ENCODE data around the gene SPPL2C.

Gene SPPL2C

GRCh38 chr17:45833920-45834319, 10.8 kb upstream of the SPPL2C start:
- TF ChIP-seq CTCF (conservative IDR thresholded peaks at IDR 0.05) = no peak
- TF ChIP-seq ZFX (IDR thresholded peaks at IDR 0.05) = no peak
- no peak overlapping the region for H3K27ac ChIP-seq

DNA sequence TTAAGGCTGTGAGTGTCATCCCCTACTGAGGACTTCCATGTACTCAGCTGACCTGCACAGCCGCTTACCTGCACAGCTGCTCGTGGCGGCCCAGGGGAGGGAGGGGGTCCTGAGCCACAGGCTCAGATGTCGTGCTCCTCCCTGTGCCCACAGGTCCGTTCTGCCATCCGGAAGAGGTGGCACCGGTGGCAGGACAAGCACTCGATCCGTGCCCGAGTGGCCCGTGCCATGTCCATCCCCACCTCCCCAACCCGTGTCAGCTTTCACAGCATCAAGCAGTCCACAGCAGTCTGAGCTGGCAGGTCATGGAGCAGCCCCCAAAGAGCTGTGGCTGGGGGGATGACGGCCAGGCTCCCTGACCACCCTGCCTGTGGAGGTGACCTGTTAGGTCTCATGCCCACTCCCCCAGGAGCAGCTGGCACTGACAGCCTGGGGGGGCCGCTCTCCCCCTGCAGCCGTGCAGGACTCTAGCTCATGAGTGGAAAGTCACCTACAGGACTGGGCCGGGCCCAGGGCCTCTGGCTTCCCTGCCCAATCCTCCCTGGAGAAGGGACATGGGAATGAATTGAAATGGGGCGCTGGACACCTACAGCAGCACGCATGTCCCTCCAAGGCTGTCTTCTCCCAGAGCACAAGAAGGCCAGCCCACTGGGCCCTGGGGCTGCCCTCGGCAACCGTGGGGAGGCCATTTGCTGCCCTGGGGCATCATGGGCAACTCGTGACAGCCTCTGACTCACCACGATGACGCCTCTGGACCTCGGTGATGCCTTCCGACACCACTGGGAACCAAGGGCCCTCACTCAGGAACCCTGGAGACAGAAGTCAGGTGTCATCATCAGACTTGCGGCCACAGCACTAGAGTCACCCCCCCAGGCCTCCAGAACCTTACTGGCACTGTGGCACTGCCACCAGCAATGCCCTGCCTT, 9.9 kb upstream of the SPPL2C start:
- no peak overlapping the region for H3K27ac ChIP-seq
- no peak for TF ChIP-seq ZFX (IDR thresholded peaks at IDR 0.05)
- TF ChIP-seq CTCF (conservative IDR thresholded peaks at IDR 0.05) = no peak

GRCh38 chr17:45835481-45835880, 9.2 kb upstream of the SPPL2C start:
- H3K27ac ChIP-seq = no peak overlapping the region
- TF ChIP-seq ZFX (IDR thresholded peaks at IDR 0.05) (no peak), CTCF (conservative IDR thresholded peaks at IDR 0.05) (no peak)

GRCh38 chr17:45836047-45837044, 8.3 kb upstream of the SPPL2C start:
- no peak for TF ChIP-seq ZFX (IDR thresholded peaks at IDR 0.05)
- no peak for TF ChIP-seq CTCF (conservative IDR thresholded peaks at IDR 0.05)
- H3K27ac ChIP-seq = no peak overlapping the region

DNA sequence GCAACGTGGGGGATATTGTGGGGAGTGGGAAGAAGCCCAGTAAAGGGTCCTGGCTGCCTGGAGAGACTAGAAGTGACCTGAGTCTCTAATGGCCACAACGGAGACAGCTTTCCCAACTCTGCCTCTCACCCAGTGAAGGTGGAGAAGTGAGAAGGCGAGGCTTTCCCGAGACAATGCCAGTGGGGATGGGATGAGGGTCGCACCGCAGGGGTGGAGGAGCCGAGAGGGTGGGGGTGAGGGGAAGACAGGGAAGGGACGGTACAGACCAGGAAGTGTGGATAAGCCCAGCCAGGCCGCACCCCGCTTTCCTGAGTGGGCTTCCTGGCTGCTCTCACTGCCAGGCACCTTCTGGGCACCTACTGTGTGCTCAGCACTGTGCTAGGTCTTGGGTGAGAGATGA, 7.5 kb upstream of the SPPL2C start:
- TF ChIP-seq ZFX (IDR thresholded peaks at IDR 0.05) = no peak
- no peak for TF ChIP-seq CTCF (conservative IDR thresholded peaks at IDR 0.05)
- H3K27ac ChIP-seq = no peak overlapping the region

DNA sequence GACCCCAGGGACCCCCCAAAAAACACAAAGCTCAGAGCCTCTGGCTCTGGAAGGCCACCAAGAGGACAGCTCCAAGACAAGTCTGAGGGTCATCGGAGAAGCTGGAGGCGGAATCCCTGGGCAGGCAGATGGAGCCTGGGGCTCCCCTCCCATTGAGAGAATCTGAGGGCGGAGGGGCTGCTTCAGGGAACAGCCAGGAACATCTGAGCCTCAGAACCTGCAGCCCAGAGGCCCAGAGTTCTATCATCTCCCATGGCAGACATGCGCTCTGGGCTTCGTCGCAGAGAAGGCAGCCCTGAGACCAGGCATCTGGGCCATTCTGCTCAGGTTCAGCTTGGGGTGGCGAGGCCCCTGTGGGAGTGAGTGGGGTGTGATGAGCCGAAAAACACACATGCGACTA, 7.1 kb upstream of the SPPL2C start:
- no peak overlapping the region for H3K27ac ChIP-seq
- TF ChIP-seq ZFX (IDR thresholded peaks at IDR 0.05) = no peak
- TF ChIP-seq CTCF (conservative IDR thresholded peaks at IDR 0.05) = no peak
